D721Med (cell line): Measurements from ENCODE around the gene GBP5.

Source experiments
- DNase-seq: peaks from one replicate; pipeline ENCODE4 v3.0.0; 2011; ENCODE audit warnings: low spot score; ENCODE audit not compliant: insufficient read length
- FAIRE-seq: peaks from 2 replicates; lab custom pipeline; 2011; peaks lifted over from hg19 to GRCh38; lab: Jason Lieb, UNC
- CTCF ChIP-seq: IDR thresholded peaks from 2 replicates; pipeline ENCODE4 v1.5.1; 2012; ENCODE audit warnings: mild to moderate bottlenecking, control low read depth; ENCODE audit not compliant: insufficient read depth; ENCODE audit errors: missing control alignments

GBP5 gene

GRCh38 chr1:89254658-89255287 lies 17.9 kb downstream of the GBP5 start:
- DNase-seq = no peak
- FAIRE-seq = no peak
- TF ChIP-seq CTCF = no peak

DNA sequence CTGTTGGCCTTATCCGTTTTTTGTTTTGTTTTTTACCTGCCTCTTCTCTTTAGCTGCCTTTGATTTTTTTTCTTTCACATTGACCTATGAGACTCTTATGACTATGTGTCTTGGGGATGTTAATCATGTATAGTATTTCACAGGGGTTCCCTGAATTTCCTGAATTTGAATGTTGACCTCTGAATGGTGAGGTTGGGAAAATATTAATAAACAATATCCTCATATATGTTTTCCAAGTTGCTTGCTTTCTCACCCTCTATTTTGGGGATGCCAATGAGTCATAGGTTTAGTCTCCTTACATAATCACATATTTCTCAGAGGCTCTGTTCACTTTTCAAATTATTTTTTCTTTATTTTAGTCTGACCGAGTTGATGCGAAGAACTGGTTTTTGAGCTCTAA lies 29.6 kb downstream of the GBP5 start:
- no peak for FAIRE-seq

More for the DNA sequence above, 29.6 kb downstream of the GBP5 start:
- DNase-seq = no peak
- no peak for TF ChIP-seq CTCF
